Upper lobe of left lung (tissue), 4 donors: Measurements from ENCODE around the gene CCDC81.

Experiments used
- EP300 ChIP-seq, 4 donors: sonication (generic); formaldehyde crosslinking; IDR thresholded peaks; one replicate each; pipeline ENCODE4 v1.5.1; 2017; ENCODE audit warnings: antibody characterized with exemption in 4 of 4, control low read depth in 2 of 4
- POLR2AphosphoS5 ChIP-seq, 2 donors: sonication (generic); formaldehyde crosslinking; IDR thresholded peaks; one replicate each; pipeline ENCODE4 v1.5.1; 2017; ENCODE audit warnings: antibody characterized with exemption in 2 of 2
- TF ChIP-seq, protein P1 (sequence below), 6 experiments: fragments of 450-650 bp in 4 of 6; fragments of 200-600 bp in 2 of 6; sonication (generic) in 2 of 6; IDR thresholded peaks; one replicate each; pipeline ENCODE4 v1.5.1; 2016 to 2019; ENCODE audit warnings: antibody characterized with exemption in 6 of 6

DNA sequence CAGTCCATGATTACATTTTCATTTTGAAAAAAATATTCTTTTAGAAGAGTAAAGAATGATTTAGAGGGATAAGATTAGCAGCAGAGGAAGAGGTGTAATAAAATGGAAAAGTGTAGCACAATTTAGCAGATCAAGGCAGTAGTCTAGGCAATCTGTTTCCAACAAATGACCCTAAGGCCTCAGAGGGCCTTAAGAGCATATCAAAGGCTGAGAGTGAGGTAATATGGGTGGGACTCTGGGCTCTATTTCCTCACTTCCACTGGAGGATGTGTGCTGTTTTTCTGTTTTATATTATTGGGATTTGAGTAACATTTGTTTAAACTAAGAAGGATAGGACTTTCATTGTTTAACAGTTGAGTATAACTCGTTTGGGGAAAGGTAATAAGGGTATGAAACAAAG, 28.8 kb downstream of the CCDC81 start:
- TF ChIP-seq, protein P1, sequence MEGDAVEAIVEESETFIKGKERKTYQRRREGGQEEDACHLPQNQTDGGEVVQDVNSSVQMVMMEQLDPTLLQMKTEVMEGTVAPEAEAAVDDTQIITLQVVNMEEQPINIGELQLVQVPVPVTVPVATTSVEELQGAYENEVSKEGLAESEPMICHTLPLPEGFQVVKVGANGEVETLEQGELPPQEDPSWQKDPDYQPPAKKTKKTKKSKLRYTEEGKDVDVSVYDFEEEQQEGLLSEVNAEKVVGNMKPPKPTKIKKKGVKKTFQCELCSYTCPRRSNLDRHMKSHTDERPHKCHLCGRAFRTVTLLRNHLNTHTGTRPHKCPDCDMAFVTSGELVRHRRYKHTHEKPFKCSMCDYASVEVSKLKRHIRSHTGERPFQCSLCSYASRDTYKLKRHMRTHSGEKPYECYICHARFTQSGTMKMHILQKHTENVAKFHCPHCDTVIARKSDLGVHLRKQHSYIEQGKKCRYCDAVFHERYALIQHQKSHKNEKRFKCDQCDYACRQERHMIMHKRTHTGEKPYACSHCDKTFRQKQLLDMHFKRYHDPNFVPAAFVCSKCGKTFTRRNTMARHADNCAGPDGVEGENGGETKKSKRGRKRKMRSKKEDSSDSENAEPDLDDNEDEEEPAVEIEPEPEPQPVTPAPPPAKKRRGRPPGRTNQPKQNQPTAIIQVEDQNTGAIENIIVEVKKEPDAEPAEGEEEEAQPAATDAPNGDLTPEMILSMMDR (IDR thresholded peaks at IDR 0.05), result no peak
- TF ChIP-seq POLR2AphosphoS5 (IDR thresholded peaks at IDR 0.05), result no peak
- no peak for TF ChIP-seq EP300 (IDR thresholded peaks at IDR 0.05)
